Testis (tissue), 3 donors: Measurements from ENCODE around the gene KRTAP3-3. TPM values are rescaled to one million over a fixed set of nuclear protein-coding genes. Genes with fewer than 3 reads are reported as not detected.

ENCODE experiments used
- DNase-seq: peaks from one replicate; pipeline ENCODE4 v3.0.0-alpha.2; 2019
- H3K27ac ChIP-seq, 2 donors: fragments of 200-600 bp; sonication (generic); one replicate each; pipeline ENCODE4 v1.5.1; 2019
- H3K27me3 ChIP-seq: fragments of 200-600 bp; sonication (generic); one replicate; pipeline ENCODE4 v1.5.1; 2019
- H3K36me3 ChIP-seq: fragments of 200-600 bp; sonication (generic); one replicate; pipeline ENCODE4 v1.5.1; 2017; ENCODE audit warnings: low read depth; ENCODE audit errors: missing control alignments
- H3K4me1 ChIP-seq: fragments of 200-600 bp; sonication (generic); one replicate; pipeline ENCODE4 v1.5.1; 2019
- H3K4me3 ChIP-seq, 2 donors: fragments of 200-600 bp; sonication (generic); one replicate each; pipeline ENCODE4 v1.5.1; 2017 to 2019
- H3K9me3 ChIP-seq: fragments of 200-600 bp; sonication (generic); one replicate; pipeline ENCODE4 v1.5.1; 2017
- CTCF ChIP-seq, 3 experiments: fragments of 450-650 bp in 2 of 3; fragments of 200-600 bp in 1 of 3; sonication (generic) in 1 of 3; IDR thresholded peaks; one replicate each; pipeline ENCODE4 v1.5.1; 2016 to 2019; ENCODE audit warnings: antibody characterized with exemption in 3 of 3, mild to moderate bottlenecking in 2 of 3, moderate library complexity in 1 of 3
- POLR2A ChIP-seq: fragments of 450-650 bp; IDR thresholded peaks from one replicate; pipeline ENCODE4 v1.6.1; 2017; ENCODE audit warnings: antibody characterized with exemption, mild to moderate bottlenecking, moderate library complexity
- WGBS, 2 donors: methylation state at CpG; one replicate each; pipeline ENCODE4 v1.1.5; 2018; 5-methylcytosine and 5-hydroxymethylcytosine counted together
- intact Hi-C: fragments of 100-400 bp; cut with DNase I; formaldehyde crosslinking; loops from one replicate; pipeline ENCODE4 v1.15.1; 2023; ENCODE audit warnings: low total_unique reads
- polyA plus RNA-seq: library from polyadenylated mRNA; stranded (reverse); fragments of 350-450 nt; fragmentation: Illumina TruSeq; extraction: RNeasy Lipid Tissue Mini Kit (QIAGEN cat#74804); gene quantifications from one replicate; pipeline ENCODE4 v1.2.3, GENCODE V29; 2014; ENCODE audit warnings: low read depth, low replicate concordance; ENCODE audit not compliant: insufficient read depth
- total RNA-seq, 2 donors: library from RNA; depleted of rRNA; stranded (reverse); fragments of >200 nt; gene quantifications; one replicate each; pipeline ENCODE4 v1.2.3, GENCODE V29; 2016

KRTAP3-3 gene
- total and polyA plus RNA-seq, 3 donors from 2014 or later: not detected

- TF ChIP-seq CTCF (IDR thresholded peaks at IDR 0.05): no peak
- TF ChIP-seq POLR2A: no peak
- peak overlapping the region; percentile 60 to 64 for H3K27ac ChIP-seq
- intact Hi-C loops: no loop called here
- peak; percentile 27 for DNase-seq
- H3K4me3 ChIP-seq: no peak overlapping the region
- WGBS, 2 donors: 61 to 64% methylated on average over 13 of the region's 13 CpGs
- no peaks in the 10 kb centered on the region for H3K27me3 ChIP-seq
- peaks cover 13% of the 10 kb centered on the region for H3K4me1 ChIP-seq
- H3K9me3 ChIP-seq: no peaks in the 10 kb centered on the region
- no peaks in the 10 kb centered on the region for H3K36me3 ChIP-seq
These were observed 15.3 kb downstream of the KRTAP3-3 start for GRCh38 chr17:40978575-40979151.

GRCh38 chr17:40975516-40975915 is 18.4 kb downstream of the KRTAP3-3 start:
- Histone ChIP-seq H3K4me1 (peaks cover 12% of the 10 kb centered on the region), H3K36me3 (no peaks in the 10 kb centered on the region), H3K27ac (no peak overlapping the region), H3K4me3 (no peak overlapping the region), H3K27me3 (no peaks in the 10 kb centered on the region), H3K9me3 (no peaks in the 10 kb centered on the region)
- intact Hi-C loops: no loop called here
- TF ChIP-seq POLR2A (no peak), CTCF (IDR thresholded peaks at IDR 0.05) (no peak)
- DNase-seq: no peak

- H3K4me3 ChIP-seq: no peak overlapping the region
- no peaks in the 10 kb centered on the region for H3K36me3 ChIP-seq
- H3K9me3 ChIP-seq: no peaks in the 10 kb centered on the region
- intact Hi-C loops: no loop called here
- DNase-seq: no peak
- 90 to 95% methylated on average over 3 of the region's 3 CpGs for WGBS, 2 donors
- no peaks in the 10 kb centered on the region for H3K27me3 ChIP-seq
- peaks cover 6% of the 10 kb centered on the region for H3K4me1 ChIP-seq
- TF ChIP-seq CTCF (IDR thresholded peaks at IDR 0.05) (no peak), POLR2A (no peak)
- H3K27ac ChIP-seq: no peak overlapping the region
These were observed 19.6 kb downstream of the KRTAP3-3 start for GRCh38 chr17:40974366-40974765.

- intact Hi-C loops: no loop called here
- 88 to 94% methylated on average over 1 of the region's 1 CpG for WGBS, 2 donors
- TF ChIP-seq CTCF (IDR thresholded peaks at IDR 0.05) (no peak), POLR2A (no peak)
- no peaks in the 10 kb centered on the region for H3K36me3 ChIP-seq
- no peak overlapping the region for H3K4me3 ChIP-seq
- no peaks in the 10 kb centered on the region for H3K27me3 ChIP-seq
- no peaks in the 10 kb centered on the region for H3K4me1 ChIP-seq
- DNase-seq: no peak
- H3K9me3 ChIP-seq: no peaks in the 10 kb centered on the region
- no peak overlapping the region for H3K27ac ChIP-seq
These were observed 26.4 kb downstream of the KRTAP3-3 start for GRCh38 chr17:40967582-40967981.

GRCh38 chr17:40966848-40967247 is 27.1 kb downstream of the KRTAP3-3 start, which contains the start of gene KRT39:
Gene KRT39, minus strand, starts transcription at chr17:40966948. Its CDS starts 92 bp downstream, at chr17:40966856.
- Histone ChIP-seq H3K27ac (no peak within 1 kb of the TSS), H3K4me1 (no peaks in the 10 kb centered on the region), H3K4me3 (no peak within 1 kb of the TSS), H3K27me3 (no peaks in the 10 kb centered on the region), H3K36me3 (no peaks in the 10 kb centered on the region), H3K9me3 (no peaks in the 10 kb centered on the region)
- WGBS, 2 donors: 76 to 77% methylated on average over 1 of the region's 1 CpG
- intact Hi-C loops: no loop called here
- TF ChIP-seq POLR2A (no peak), CTCF (IDR thresholded peaks at IDR 0.05) (no peak)
- no peak for DNase-seq
